Chondrocyte (in vitro differentiated cells): Measurements from ENCODE around the gene PRLR. TPM values are rescaled to one million over a fixed set of nuclear protein-coding genes. Genes with fewer than 3 reads are reported as not detected.

ENCODE experiments used
- DNase-seq: peaks from one replicate; pipeline ENCODE4 v3.0.0; 2021; ENCODE audit warnings: mixed read lengths, low spot score
- H3K27ac Mint-ChIP-seq: one replicate; pipeline ENCODE4 v1.8.0; 2021; ENCODE audit warnings: mild to moderate bottlenecking, moderate library complexity, mixed read lengths; ENCODE audit not compliant: unreplicated experiment
- H3K27me3 Mint-ChIP-seq: 2 replicates; pipeline ENCODE4 v1.8.0; 2021; ENCODE audit warnings: low read depth, mixed read lengths
- H3K36me3 Mint-ChIP-seq: 2 replicates; pipeline ENCODE4 v1.8.0; 2021; ENCODE audit warnings: low read depth, mixed read lengths
- H3K4me1 Mint-ChIP-seq: 2 replicates; pipeline ENCODE4 v1.8.0; 2021; ENCODE audit warnings: low read depth, mild to moderate bottlenecking, mixed read lengths
- H3K4me3 Mint-ChIP-seq: one replicate; pipeline ENCODE4 v1.8.0; 2021; ENCODE audit warnings: mild to moderate bottlenecking, moderate library complexity, mixed read lengths; ENCODE audit not compliant: unreplicated experiment
- H3K9me3 Mint-ChIP-seq: 2 replicates; pipeline ENCODE4 v1.8.0; 2021; ENCODE audit warnings: low read depth, mixed read lengths
- CTCF ChIP-seq: fragments of 200-600 bp; sonication (generic); IDR thresholded peaks from 2 replicates; pipeline ENCODE4 v1.5.0; 2021; ENCODE audit warnings: antibody characterized with exemption, mild to moderate bottlenecking, moderate library complexity
- total RNA-seq: library from RNA; stranded (reverse); gene quantifications from 3 replicates; pipeline ENCODE4 v1.2.1, GENCODE V29; 2021

PRLR gene
- total RNA-seq, 1 donor from 2014 or later, result 0.05 TPM

- Mint-ChIP-seq H3K4me3 (no peak overlapping the region), H3K4me1 (no peaks in the 10 kb centered on the region), H3K27ac (no peak overlapping the region), H3K27me3 (peaks cover 27% of the 10 kb centered on the region), H3K9me3 (peaks cover 4% of the 10 kb centered on the region), H3K36me3 (no peaks in the 10 kb centered on the region)
- no peak for TF ChIP-seq CTCF
- DNase-seq, result no peak
Observed at GRCh38 chr5:35239911-35240610, 9.8 kb upstream of the PRLR start.

- TF ChIP-seq CTCF, result no peak
- H3K36me3 Mint-ChIP-seq, result no peaks in the 10 kb centered on the region
- H3K27ac Mint-ChIP-seq, result no peak overlapping the region
- H3K4me3 Mint-ChIP-seq, result no peak overlapping the region
- H3K9me3 Mint-ChIP-seq, result peaks cover 4% of the 10 kb centered on the region
- DNase-seq, result no peak
- H3K4me1 Mint-ChIP-seq, result no peaks in the 10 kb centered on the region
- peaks cover 26% of the 10 kb centered on the region for H3K27me3 Mint-ChIP-seq
Observed at GRCh38 chr5:35239476-35239875, 9.2 kb upstream of the PRLR start.

DNA sequence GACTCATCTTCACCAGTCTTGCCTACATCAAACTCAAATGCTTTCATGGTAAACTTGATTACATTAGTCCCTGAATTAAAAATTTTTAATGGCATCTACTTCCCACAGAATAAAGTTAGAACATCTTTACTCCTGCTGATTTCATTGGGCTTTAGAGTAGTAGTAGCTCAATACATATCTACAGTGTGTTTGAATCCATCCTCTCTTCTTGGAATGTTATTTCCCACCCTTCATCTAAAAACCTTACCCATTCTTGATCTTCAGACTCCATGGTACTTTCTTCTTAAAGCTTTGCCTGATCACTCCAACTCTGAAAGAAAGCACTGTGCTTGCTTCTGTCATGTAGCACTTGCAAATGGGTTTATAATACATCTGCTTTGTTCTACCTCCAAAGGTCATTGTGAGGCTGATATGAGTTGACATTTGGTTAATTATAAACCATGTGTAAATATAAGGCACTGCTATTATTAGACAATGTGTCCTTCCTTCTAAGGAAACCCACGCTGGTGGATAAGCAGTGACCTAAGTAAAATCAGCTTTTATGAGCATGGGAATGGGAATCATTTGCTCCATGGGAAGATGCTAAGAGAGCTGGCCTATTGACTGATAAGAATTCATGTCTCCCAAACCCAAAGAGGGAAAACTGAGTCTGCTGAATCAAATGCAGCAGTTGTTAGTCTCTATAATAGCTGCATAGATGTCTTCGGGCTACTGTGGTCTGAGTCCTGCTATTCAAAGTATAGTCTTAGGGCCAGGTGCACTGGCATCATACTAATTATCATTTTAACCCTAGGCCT lies 7.5 kb upstream of the PRLR start:
- TF ChIP-seq CTCF, result no peak
- H3K4me1 Mint-ChIP-seq, result no peaks in the 10 kb centered on the region
- peaks cover 4% of the 10 kb centered on the region for H3K9me3 Mint-ChIP-seq

GRCh38 chr5:35236770-35237169 lies 6.5 kb upstream of the PRLR start:
- H3K4me3 Mint-ChIP-seq, result no peak overlapping the region
- no peaks in the 10 kb centered on the region for H3K36me3 Mint-ChIP-seq
- no peak for TF ChIP-seq CTCF
- peaks cover 16% of the 10 kb centered on the region for H3K27me3 Mint-ChIP-seq
- H3K9me3 Mint-ChIP-seq, result peaks cover 4% of the 10 kb centered on the region
- H3K4me1 Mint-ChIP-seq, result no peaks in the 10 kb centered on the region
- no peak for DNase-seq
- no peak overlapping the region for H3K27ac Mint-ChIP-seq

More for the DNA sequence above, 7.5 kb upstream of the PRLR start:
- Mint-ChIP-seq H3K27me3 (peaks cover 18% of the 10 kb centered on the region), H3K4me3 (no peak overlapping the region), H3K27ac (no peak overlapping the region), H3K36me3 (no peaks in the 10 kb centered on the region)
- no peak for DNase-seq

DNA sequence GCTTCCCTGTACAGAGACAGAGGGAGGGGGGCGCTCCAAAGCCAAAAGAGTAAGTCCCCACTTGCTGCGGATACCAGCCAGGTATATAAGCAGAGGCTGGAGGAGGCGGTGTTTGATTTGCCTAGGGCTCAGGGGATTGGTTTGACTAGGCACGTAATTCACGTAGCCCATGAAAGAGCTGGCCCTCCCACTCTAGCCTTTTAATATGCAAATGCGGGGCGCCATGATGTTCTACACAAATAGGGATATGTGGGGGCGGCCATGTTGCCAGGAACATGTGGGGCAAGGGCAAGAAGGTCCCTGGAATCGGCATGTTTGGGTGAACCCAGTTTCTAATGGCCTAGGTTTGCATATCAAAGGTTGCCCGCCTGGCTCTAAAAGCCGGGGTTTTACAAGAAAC lies 3.3 kb upstream of the PRLR start:
- no peaks in the 10 kb centered on the region for H3K36me3 Mint-ChIP-seq
- peaks cover 14% of the 10 kb centered on the region for H3K4me1 Mint-ChIP-seq
- peaks cover 4% of the 10 kb centered on the region for H3K9me3 Mint-ChIP-seq
- H3K27ac Mint-ChIP-seq, result no peak overlapping the region
- no peak for DNase-seq
- H3K4me3 Mint-ChIP-seq, result no peak overlapping the region
- peaks cover 28% of the 10 kb centered on the region for H3K27me3 Mint-ChIP-seq
- no peak for TF ChIP-seq CTCF
